GM19328 (cell line): ENCODE data around the gene LSM7.
"Not testable (repeated sequence)": the region's sequence is repeated elsewhere in the genome, so short reads cannot be mapped to it uniquely, and the experiment has no call there.

Experiments
- ATAC-seq: cut with Tn5 transposase; IDR thresholded peaks from one replicate; pipeline ENCODE4 v1.9.1; 2021; ENCODE audit warnings: mild to moderate bottlenecking, moderate library complexity; ENCODE audit not compliant: unreplicated experiment

LSM7 gene

DNA sequence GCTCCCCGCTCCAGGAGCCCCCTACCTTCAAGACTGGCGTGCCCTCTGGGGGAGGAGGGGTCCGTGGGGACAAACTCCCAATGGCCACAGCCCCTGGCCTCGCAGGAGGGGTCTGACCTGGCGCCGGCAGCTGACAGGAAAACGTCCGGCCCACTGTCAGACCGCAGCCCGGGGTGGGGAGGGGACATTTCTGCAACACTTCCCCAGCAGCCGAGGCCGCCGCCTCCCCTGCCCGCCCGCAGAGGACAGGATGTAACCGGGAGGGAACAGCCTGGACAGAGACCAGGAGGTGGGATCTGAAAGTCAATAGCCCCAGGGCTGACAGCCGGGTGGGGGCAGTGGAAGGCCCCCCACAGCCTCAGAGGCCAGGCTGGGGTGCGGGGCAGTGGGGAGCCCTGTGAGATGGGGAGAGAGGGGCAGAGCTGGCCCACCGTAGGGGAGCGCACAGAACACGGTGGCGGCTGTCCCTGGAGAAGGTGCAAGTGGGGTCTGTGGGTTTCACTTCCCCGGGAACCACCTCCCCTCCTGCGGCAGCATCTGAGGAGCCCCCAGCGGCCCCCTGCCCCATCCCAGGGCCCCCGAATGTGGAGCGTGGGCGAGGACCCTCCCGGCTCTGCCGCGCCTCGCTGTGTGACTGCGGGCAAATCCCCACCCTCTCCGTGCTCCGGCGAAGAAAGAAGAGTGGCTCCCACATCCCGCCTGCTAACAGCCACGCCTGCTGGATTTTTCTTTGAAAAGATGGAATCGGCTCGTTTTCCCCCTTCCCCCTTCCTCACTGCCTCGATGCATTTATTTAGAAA, 46.1 kb downstream of the LSM7 start, which contains the start of gene PEAK3:
Gene PEAK3, minus strand, starts transcription at position 114 of the 800 bp plus-strand sequence. CDS start 1,244 bp downstream, outside the sequence.
- no peak for ATAC-seq

DNA sequence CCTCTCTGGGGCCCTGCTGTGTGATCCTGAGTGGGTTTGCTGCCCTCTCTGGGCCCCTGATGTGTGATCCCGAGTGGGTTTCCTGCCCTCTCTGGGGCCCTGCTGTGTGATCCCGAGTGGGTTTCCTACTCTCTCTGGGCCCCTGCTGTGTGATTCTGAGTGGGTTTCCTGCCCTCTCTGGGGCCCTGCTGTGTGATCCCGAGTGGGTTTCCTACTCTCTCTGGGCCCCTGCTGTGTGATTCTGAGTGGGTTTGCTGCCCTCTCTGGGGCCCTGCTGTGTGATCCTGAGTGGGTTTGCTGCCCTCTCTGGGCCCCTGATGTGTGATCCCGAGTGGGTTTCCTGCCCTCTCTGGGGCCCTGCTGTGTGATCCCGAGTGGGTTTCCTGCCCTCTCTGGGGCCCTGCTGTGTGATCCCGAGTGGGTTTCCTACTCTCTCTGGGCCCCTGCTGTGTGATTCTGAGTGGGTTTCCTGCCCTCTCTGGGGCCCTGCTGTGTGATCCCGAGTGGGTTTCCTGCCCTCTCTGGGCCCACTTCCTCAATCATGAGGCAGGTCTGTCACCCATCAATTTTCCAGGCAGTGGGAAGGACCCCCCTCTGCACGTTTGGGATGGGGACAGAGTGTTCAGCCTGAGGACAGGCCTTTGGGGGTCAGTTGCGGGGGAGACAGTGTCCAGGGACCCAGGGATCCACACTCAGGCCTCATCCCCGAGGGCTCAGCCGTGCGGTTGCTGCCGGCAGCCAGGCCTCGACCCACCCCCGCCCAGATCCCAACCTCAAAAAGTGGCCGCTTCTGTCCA, 46.9 kb downstream of the LSM7 start:
- ATAC-seq = not testable (repeated sequence)

DNA sequence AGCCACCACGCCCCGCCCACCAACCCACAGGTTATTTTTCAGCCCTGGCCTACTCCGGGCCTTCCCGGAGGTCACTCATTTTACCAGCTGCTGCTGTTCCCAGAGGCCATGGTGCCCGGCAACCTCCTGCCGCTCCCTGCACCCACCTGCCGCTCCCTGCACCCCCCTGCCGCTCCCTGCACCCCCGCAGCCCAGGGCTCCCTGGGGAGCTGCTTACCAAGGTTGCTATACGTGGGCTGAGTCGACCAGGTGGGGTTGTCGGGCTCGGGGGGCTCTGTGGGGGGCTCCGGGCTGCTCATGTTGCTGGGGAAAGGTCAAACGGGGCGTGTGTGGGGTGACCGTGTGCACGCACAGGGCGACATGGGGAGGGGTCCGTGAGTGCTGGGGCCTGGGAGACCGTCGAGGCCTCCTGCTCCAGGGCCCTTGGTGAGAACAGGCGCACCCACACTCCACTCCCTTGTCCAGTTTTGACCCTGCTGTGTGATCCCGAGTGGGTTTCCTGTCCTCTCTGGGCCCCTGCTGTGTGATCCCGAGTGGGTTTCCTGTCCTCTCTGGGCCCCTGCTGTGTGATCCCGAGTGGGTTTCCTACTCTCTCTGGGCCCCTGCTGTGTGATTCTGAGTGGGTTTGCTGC, 47.6 kb downstream of the LSM7 start:
- ATAC-seq = no peak

DNA sequence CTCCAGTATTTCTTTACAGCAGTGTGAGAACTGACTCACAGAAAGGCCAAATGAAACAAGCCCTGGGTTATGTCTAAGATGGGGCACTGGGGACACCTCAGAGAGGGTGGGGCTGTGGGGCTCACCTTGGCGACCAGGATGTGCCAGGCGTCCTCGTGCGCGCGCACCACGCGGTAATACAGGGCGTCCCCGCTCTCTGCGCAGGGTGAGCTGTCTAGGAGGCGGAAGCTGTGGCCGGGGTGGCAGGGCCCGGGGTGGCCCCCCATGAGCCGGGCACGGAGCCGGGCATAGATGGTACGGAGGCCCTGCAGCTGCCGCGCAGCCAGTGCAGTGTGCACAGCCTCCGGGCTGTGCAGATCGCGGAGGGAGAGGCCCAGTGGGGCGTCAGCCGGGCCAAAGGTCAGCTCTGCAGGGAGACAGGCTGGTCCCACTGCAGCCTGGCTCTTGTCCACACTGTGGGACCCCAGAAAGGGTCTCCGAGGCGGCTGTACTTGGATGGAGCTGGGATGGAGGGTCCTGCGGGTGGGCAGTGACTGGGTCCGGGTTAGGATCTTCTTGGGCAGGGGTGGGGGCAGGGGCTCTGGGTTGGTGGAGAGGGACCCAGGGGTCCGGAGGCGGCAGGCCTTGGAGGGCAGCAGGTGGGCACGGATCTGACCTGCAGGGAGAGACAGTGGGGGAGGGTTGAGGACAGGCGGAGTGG, 49.8 kb downstream of the LSM7 start:
- ATAC-seq = no peak

DNA sequence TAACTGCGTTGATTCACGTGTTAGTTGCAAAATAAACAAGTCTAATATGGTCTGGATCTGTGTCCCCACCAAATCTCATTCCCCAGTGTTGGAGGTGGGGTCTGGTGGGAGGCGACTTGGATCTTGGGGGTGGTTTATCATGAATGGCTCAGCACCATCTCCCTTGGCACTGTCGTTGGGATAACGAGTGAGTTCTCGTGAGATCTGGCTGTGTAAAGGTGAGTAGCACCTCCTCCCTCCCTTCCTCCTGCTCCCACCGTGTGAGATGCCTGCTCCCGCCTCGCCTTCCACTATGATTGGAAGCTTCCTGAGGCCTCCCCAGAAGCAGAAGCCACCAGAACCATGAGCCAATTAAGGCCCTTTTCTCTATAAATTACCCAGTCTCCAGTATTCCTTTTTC, 51.2 kb downstream of the LSM7 start:
- ATAC-seq = no peak

DNA sequence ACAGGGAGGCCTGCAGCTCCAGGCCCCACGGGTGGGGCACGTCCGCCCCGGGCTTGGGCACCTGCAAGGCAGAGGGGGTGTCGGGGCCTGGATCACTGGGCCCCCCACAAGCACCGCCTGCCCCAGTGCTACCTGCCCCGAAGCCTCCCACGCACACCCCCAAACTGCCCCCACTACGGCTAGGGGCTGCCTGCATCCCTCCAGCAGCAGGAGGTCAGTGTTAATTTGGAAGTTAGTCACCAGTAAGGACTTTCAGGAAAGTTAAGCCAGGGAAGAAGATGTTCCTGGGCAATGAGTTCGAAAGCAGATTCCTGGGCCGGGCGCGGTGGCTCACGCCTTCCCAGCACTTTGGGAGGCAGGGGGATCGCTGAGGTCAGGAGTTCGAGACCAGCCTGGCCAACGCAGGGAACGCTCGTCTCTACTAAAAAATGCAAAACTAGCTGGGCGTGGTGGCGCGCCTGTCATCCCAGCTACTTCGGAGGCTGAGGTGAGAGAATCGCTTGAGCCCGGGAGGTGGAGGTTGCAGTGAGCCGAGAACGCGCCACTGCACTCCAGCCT, 51.9 kb downstream of the LSM7 start:
- no peak for ATAC-seq

DNA sequence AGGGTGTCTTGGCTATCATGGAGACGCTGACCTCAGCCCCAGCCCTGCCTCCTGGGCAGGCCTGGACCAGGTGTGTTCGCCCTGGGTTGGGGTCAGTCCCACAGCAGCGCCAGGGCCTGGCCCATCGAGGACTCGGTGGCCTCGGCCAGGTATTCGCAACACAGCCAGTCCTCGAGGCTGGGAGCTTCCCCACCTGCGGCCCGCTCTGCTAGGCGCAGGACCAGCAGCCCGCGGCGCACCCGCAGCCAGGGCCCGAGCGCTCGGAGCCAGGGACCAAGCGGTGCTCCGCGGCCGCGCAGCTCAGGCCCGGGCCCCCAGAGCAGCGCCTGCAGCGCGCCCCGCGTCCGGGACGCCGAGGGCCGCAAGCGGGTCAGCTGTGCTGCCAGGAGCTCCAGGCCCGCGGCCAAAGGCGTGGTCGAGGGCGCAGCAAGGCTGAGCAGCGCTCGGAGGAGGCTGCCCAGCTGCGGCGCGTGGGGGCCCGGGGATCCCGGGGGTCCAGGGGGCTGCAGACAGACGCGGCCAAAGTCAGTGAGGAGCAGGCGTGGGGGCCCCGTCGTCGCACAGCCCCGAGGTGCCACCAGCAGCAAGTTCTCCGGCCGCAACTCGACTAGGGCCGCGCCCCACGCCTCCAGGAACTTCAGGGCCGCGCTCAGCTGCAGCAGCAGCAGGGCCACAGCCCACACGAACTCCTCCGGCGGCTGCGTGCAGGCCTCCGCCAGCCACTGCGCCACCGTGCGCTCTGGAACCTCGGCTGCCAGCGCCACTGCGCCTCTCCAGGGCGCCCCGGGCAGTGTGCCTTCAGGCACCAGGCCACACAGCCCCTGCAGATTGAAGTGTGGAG, 52.6 kb downstream of the LSM7 start:
- no peak for ATAC-seq

DNA sequence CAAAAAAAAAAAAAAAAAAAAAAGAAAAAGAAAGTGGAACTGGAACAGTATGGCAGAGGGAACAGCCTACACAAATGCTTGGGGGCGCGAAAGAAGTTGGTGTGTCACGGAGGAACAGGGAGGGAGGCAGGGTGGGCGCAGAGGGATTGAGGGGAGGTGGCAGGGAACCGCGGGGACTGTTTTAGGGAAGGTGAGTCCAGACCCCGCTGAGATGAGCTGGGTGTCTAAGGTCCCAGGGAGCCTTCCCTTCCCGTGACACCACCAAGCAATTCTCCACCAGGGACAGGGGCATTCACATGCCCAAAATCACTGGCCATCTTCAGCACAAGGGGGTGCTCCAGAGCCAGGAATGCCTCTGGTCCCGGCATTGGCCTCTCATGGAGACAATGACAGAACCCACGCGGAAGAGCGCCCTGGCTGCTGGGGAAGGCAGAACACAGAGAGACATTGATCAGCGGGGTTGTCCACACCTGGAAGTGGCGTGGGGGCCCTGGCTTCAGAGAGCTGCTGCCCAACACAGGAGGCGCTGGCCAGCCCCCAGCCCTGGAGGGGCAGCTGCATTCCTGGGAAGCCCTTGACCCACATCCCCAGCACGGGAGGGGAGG, 53.4 kb downstream of the LSM7 start:
- ATAC-seq = no peak

DNA sequence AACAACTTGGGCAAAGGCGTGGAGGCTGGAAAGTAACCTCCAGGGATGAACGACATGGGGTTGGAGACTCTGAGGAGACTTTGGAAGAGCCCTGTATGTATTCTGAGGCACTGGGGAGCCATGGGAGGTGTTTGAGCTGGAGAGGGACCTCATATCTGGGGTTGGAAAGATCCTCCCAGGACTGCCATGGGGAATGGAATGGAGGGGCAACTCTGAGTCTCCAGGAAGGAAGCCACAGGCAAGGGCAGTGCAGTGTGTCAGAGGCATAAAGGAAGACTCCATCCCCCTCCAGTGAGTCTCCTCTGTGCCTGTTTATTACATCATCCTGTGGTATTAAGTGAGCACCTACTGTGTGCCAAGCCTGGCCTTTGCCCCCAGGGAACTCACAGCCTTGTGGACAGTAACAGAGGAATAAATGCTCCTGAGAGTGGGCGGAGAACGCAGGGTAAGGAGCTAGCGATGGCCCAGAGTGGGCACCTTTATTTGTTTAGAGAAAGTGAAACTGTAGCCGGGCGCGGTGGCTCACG, 54.1 kb downstream of the LSM7 start:
- ATAC-seq = no peak

DNA sequence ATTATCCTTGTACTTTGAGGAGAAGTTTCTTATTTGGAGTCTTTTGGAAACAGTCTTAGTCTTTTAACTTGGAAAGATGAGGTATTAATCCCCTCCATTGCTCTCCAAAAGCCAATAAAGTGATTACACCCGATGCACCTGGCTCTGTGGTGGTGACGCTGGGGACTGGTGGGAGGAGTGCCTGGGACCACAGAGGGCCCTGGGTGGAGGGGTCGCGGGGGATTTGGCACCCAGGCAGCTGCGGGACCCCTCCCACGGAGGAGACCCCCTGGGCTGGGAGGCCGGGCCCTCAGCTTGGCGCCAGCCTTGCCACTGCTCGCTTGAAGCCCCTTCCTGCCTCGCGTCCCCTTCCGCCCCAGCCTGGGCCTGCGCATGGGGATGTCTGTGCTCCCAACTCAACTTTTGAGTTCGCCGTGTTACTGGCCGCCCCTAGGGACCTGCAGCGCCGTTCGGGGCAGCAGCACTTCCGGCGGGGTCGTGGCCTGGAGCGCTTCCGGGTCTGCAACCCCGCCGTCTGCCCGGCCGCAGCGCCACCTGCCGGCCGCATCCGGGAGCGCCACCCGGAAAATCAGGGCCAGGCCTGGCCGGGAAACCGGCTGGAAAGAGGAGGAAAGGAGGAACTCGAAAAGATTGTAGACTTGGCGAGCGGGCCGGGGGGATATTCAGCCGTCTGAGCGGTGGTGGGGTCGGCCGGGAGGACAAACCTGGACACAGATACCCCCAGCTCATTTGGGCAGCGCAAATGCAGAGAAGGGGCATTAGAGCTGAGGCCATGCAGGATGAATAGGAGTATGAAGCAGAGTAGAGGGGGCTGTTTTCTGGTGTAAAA, 54.8 kb downstream of the LSM7 start:
- no peak for ATAC-seq
